ENCODE data around the gene WNT7B. TPM values are rescaled to one million over a fixed set of nuclear protein-coding genes. Genes with fewer than 3 reads are reported as not detected.
A peak's percentile ranks its signal among the peaks of the same experiment; 100 is the strongest.

WNT7B gene
- total RNA-seq, 1 experiment from 2014 or later, result 66.9 TPM

DNA sequence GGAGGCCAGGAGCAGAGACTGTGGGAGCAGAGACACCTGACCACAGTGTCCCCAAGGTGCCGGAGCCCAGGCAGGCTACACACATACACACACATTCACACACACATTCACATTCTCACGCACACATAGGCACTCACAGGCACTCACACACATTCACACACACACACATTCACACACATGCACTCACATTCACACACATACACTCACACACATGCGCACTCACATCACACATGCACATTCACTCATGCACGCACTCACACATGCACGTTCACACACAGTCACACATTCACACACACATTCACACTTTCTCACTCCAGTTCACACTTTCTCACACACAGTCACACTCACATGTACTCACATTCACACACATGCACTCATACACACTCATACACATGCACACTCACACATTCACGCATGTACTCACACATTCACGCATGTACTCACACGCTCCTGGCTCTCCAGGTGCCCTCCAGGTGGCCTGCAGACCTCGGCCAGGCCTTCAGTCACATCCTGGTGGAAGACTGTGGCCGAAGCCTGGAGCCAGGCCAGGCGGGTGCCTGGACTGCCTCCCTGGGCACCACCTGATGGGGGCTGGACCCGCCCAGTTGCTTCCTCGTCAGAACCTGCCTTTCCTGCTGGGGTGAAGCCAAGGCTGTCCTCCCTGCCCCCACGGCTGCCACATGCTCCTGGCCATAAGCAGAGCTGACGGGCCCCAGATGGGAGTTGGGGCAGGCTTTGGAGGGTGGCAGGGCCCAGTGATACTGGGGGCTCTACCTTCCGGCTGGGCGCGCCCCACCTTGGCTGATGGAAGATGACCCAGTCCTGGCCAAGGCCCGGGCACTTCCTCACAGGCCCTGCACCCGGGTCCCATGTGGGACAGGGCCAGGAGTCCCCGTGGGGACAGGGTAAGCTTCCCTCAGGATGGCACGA is 89.5 kb downstream of the WNT7B start:
- BruUV-seq (replicated peaks), result no TSS peak
- ChIA-PET POLR2A (ENCODE audit: unreplicated experiment) (no interaction called here), CTCF (no interaction called here)
- no peaks in the 10 kb centered on the region for H3K9me2 ChIP-seq (ENCODE audit: insufficient read depth)
- no peaks in the 10 kb centered on the region for H3K9me3 ChIP-seq (ENCODE audit: insufficient read depth, low read depth)
- TF ChIP-seq, protein P1, sequence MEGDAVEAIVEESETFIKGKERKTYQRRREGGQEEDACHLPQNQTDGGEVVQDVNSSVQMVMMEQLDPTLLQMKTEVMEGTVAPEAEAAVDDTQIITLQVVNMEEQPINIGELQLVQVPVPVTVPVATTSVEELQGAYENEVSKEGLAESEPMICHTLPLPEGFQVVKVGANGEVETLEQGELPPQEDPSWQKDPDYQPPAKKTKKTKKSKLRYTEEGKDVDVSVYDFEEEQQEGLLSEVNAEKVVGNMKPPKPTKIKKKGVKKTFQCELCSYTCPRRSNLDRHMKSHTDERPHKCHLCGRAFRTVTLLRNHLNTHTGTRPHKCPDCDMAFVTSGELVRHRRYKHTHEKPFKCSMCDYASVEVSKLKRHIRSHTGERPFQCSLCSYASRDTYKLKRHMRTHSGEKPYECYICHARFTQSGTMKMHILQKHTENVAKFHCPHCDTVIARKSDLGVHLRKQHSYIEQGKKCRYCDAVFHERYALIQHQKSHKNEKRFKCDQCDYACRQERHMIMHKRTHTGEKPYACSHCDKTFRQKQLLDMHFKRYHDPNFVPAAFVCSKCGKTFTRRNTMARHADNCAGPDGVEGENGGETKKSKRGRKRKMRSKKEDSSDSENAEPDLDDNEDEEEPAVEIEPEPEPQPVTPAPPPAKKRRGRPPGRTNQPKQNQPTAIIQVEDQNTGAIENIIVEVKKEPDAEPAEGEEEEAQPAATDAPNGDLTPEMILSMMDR (conservative IDR thresholded peaks at IDR 0.05), result no peak
- TF ChIP-seq EZH2 (IDR thresholded peaks at IDR 0.05; ENCODE audit: low read depth), result no peak
- H3K4me1 ChIP-seq (replicated peaks; ENCODE audit: insufficient read depth), result peaks cover 15% of the 10 kb centered on the region
- DNase-seq, result peak; percentile 90 to 96
- peaks cover 16% of the 10 kb centered on the region; the same call in 1 of the 2 replicates for H3F3A ChIP-seq (ENCODE audit: insufficient read depth, low read depth)
- no peaks in the 10 kb centered on the region for H4K20me1 ChIP-seq (ENCODE audit: insufficient read depth)
- no peaks in the 10 kb centered on the region for H3K27me3 ChIP-seq (ENCODE audit: insufficient read depth, low read depth)
- no peaks in the 10 kb centered on the region for H3K36me3 ChIP-seq (ENCODE audit: low read depth)
- no peak overlapping the region for H3K4me3 ChIP-seq
- H3K4me2 ChIP-seq, result peak overlapping the region; percentile 9; the same call in 1 of the 2 replicates
- no peaks in the 10 kb centered on the region for H3K79me2 ChIP-seq (ENCODE audit: low read depth)
- no peak overlapping the region for H3K27ac ChIP-seq
- no peak overlapping the region for H2AFZ ChIP-seq
- intact Hi-C loops (cut with micrococcal nuclease; ENCODE audit: unreplicated experiment), result loop anchor here (1.0 to 2.0 kb wide), 3 partner anchors 23 to 39 kb away; no protein-coding TSS in a partner anchor

DNA sequence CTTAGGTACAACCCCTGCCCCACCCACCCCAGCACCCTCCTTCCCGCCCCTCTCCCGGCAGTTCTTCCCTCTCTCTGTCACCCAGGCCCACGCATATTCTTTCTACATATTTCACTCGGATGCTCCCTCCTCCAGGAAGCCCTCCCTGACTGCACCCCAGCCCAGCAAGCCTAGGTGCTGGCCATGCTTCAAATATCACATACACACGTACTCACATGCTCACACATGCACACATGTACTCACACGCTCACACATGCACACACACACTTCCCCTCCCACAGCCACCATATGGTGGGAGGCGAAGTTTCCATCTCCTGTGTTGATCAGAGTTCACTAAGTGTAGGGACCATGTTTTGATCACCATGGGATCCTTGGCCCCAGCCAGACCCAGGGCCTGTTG is 90.4 kb downstream of the WNT7B start:
- H4K20me1 ChIP-seq (ENCODE audit: insufficient read depth), result no peaks in the 10 kb centered on the region
- H3K79me2 ChIP-seq (ENCODE audit: low read depth), result no peaks in the 10 kb centered on the region
- no peak overlapping the region for H3K27ac ChIP-seq
- no TSS peak for BruUV-seq (replicated peaks)
- H3K4me2 ChIP-seq, result no peak overlapping the region
- TF ChIP-seq EZH2 (IDR thresholded peaks at IDR 0.05; ENCODE audit: low read depth), result no peak
- TF ChIP-seq, protein P1 (conservative IDR thresholded peaks at IDR 0.05), result no peak
- no peaks in the 10 kb centered on the region for H3K27me3 ChIP-seq (ENCODE audit: insufficient read depth, low read depth)
- ChIA-PET POLR2A (ENCODE audit: unreplicated experiment) (no interaction called here), CTCF (no interaction called here)
- H3K9me2 ChIP-seq (ENCODE audit: insufficient read depth), result no peaks in the 10 kb centered on the region
- H3F3A ChIP-seq (ENCODE audit: insufficient read depth, low read depth), result peaks cover 16% of the 10 kb centered on the region; the same call in 1 of the 2 replicates
- H3K36me3 ChIP-seq (ENCODE audit: low read depth), result no peaks in the 10 kb centered on the region
- intact Hi-C loops (cut with micrococcal nuclease; ENCODE audit: unreplicated experiment), result loop anchor here (2.0 kb wide), 1 partner anchor 22 kb away; no protein-coding TSS in a partner anchor
- DNase-seq, result no peak
- no peak overlapping the region for H3K4me3 ChIP-seq
- H2AFZ ChIP-seq, result no peak overlapping the region
- no peaks in the 10 kb centered on the region for H3K9me3 ChIP-seq (ENCODE audit: insufficient read depth, low read depth)
- peaks cover 15% of the 10 kb centered on the region for H3K4me1 ChIP-seq (replicated peaks; ENCODE audit: insufficient read depth)

DNA sequence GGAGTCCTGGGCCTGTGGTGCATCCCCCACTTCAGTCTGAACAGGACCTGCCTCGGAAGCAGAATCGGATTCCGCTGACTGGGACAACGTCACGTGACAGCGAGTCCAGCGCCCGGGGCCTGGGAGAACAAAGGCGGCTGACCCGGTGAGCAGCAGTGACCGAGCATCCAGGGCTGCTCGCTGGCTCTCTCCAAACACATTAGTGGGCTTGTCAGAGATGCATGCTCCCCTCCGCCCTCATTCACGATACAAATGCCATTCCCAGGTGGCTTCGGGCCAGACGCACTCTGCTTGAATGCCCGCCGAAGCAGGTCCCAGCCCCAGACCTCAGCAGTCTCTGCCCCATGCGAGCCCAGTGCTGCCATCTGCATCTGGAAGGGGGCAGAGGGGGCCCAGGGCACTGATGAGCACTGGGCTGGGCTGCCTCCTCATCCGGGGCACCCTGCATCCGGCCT is 91.0 kb downstream of the WNT7B start:
- Histone ChIP-seq H3K27me3 (ENCODE audit: insufficient read depth, low read depth) (no peaks in the 10 kb centered on the region), H3K4me1 (replicated peaks; ENCODE audit: insufficient read depth) (peaks cover 15% of the 10 kb centered on the region), H3K79me2 (ENCODE audit: low read depth) (no peaks in the 10 kb centered on the region), H3K36me3 (ENCODE audit: low read depth) (no peaks in the 10 kb centered on the region), H3K9me2 (ENCODE audit: insufficient read depth) (no peaks in the 10 kb centered on the region), H3K4me3 (no peak overlapping the region), H4K20me1 (ENCODE audit: insufficient read depth) (no peaks in the 10 kb centered on the region), H3F3A (ENCODE audit: insufficient read depth, low read depth) (peaks cover 16% of the 10 kb centered on the region; the same call in 1 of the 2 replicates), H3K9me3 (ENCODE audit: insufficient read depth, low read depth) (no peaks in the 10 kb centered on the region), H2AFZ (no peak overlapping the region), H3K27ac (no peak overlapping the region), H3K4me2 (no peak overlapping the region)
- no peak for TF ChIP-seq EZH2 (IDR thresholded peaks at IDR 0.05; ENCODE audit: low read depth)
- TF ChIP-seq, protein P1 (conservative IDR thresholded peaks at IDR 0.05), result no peak
- intact Hi-C loops (cut with micrococcal nuclease; ENCODE audit: unreplicated experiment), result loop anchor here (2.0 kb wide), 1 partner anchor 21 kb away; no protein-coding TSS in a partner anchor
- no peak for DNase-seq
- CTCF ChIA-PET, result no interaction called here
- POLR2A ChIA-PET (ENCODE audit: unreplicated experiment), result no interaction called here
- BruUV-seq (replicated peaks), result no TSS peak

All from PC-9 (cell line).